HUDEP-2 (cell line): ENCODE measurements around the gene KPRP.

ENCODE experiments used
- DNase-seq, 76 experiments: peaks; one replicate each; lab custom pipeline; 2025; ENCODE audit not compliant: unreplicated experiment in 76 of 76; lab: John Stamatoyannopoulos, UW

KPRP gene

GRCh38 chr1:152757747-152758146 is at the start of gene KPRP:
KPRP (plus strand) TSS chr1:152758025; CDS start chr1:152759589, 1,564 bp downstream.
- no peak for DNase-seq

- no peak for DNase-seq
Observed at GRCh38 chr1:152718238-152718637, 39.6 kb upstream of the KPRP start.

GRCh38 chr1:152725261-152725660 is 32.6 kb upstream of the KPRP start:
- DNase-seq, result peak in 1 of 76 experiments; percentile 1

- no peak for DNase-seq
Observed at GRCh38 chr1:152728986-152729385, 28.8 kb upstream of the KPRP start.

- peak in 1 of 76 experiments; percentile 2 for DNase-seq
Observed at GRCh38 chr1:152735648-152736047, 22.2 kb upstream of the KPRP start.

GRCh38 chr1:152737997-152738396 is 19.8 kb upstream of the KPRP start:
- no peak for DNase-seq

- no peak for DNase-seq
Observed at GRCh38 chr1:152739841-152740240, 18.0 kb upstream of the KPRP start.

- no peak for DNase-seq
Observed at GRCh38 chr1:152741656-152742055, 16.2 kb upstream of the KPRP start.

- DNase-seq, result no peak
Observed at GRCh38 chr1:152743371-152744145, 14.3 kb upstream of the KPRP start.

GRCh38 chr1:152745289-152745704 is 12.5 kb upstream of the KPRP start:
- DNase-seq, result no peak

GRCh38 chr1:152745765-152746444 is 11.9 kb upstream of the KPRP start:
- no peak for DNase-seq

GRCh38 chr1:152747831-152748230 is 10.0 kb upstream of the KPRP start:
- DNase-seq, result no peak

GRCh38 chr1:152752225-152752624 is 5.6 kb upstream of the KPRP start:
- no peak for DNase-seq

GRCh38 chr1:152753586-152753985 is 4.2 kb upstream of the KPRP start:
- no peak for DNase-seq

- no peak for DNase-seq
Observed at GRCh38 chr1:152756872-152757271, 953 bp upstream of the KPRP start.

- no peak for DNase-seq
Observed at GRCh38 chr1:152758636-152759035, 811 bp downstream of the KPRP start.

- no peak for DNase-seq
Observed at GRCh38 chr1:152759453-152760173, 1.8 kb downstream of the KPRP start.

- no peak for DNase-seq
Observed at GRCh38 chr1:152760551-152761190, 2.8 kb downstream of the KPRP start.

GRCh38 chr1:152761609-152762213 is 3.9 kb downstream of the KPRP start:
- no peak for DNase-seq

- no peak for DNase-seq
Observed at GRCh38 chr1:152768847-152769533, 11.2 kb downstream of the KPRP start.
